ENCODE measurements around the gene GPX7.

DNA sequence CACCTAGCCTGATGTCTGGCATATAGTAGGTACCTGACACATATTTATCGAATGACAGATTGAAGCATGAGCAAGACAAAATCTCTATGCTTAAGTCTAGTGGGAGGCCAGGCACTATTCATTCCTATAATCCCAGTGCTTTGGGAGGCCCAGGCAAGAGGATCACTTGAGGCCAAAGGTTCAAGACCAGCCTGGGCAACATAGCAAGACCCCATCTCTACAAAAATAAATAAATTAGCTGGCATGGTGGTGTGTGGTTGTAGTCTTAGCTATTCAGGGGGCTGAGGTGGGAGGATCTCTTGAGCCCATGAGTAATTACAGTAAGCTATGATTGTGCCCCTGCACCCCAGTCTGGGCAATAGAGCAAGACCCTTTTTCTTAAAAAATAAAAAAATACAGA, 26.1 kb upstream of the GPX7 start:
- TF ChIP-seq POLR2AphosphoS5 (IDR thresholded peaks at IDR 0.05), result no peak
- TF ChIP-seq, protein P1, sequence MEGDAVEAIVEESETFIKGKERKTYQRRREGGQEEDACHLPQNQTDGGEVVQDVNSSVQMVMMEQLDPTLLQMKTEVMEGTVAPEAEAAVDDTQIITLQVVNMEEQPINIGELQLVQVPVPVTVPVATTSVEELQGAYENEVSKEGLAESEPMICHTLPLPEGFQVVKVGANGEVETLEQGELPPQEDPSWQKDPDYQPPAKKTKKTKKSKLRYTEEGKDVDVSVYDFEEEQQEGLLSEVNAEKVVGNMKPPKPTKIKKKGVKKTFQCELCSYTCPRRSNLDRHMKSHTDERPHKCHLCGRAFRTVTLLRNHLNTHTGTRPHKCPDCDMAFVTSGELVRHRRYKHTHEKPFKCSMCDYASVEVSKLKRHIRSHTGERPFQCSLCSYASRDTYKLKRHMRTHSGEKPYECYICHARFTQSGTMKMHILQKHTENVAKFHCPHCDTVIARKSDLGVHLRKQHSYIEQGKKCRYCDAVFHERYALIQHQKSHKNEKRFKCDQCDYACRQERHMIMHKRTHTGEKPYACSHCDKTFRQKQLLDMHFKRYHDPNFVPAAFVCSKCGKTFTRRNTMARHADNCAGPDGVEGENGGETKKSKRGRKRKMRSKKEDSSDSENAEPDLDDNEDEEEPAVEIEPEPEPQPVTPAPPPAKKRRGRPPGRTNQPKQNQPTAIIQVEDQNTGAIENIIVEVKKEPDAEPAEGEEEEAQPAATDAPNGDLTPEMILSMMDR (IDR thresholded peaks at IDR 0.05), result no peak
- TF ChIP-seq POLR2A (IDR thresholded peaks at IDR 0.05), result no peak

All from prostate gland (tissue), 2 donors.